Measurements from ENCODE around the gene EVI5. TPM values are rescaled to one million over a fixed set of nuclear protein-coding genes. Genes with fewer than 3 reads are reported as not detected.

Gene EVI5
- total RNA-seq, 3 donors from 2014 or later, result 28.0 to 38.7 (median 31.2) TPM

- intact Hi-C loops (cut with DNase I; ENCODE audit: low total_unique reads), result no loop called here
- DNase-seq (ENCODE audit: low spot score in 2 of 2), result no peak
- TF ChIP-seq POLR2AphosphoS5 (IDR thresholded peaks at IDR 0.05), result no peak
- no peak for TF ChIP-seq POLR2A (IDR thresholded peaks at IDR 0.05)
- no peak for TF ChIP-seq CTCF (IDR thresholded peaks at IDR 0.05)
Measured at GRCh38 chr1:92577261-92577895, 207.5 kb downstream of the EVI5 start.

GRCh38 chr1:92575123-92575522 is 209.8 kb downstream of the EVI5 start:
- TF ChIP-seq POLR2A (IDR thresholded peaks at IDR 0.05), result no peak
- TF ChIP-seq CTCF (IDR thresholded peaks at IDR 0.05), result no peak
- TF ChIP-seq POLR2AphosphoS5 (IDR thresholded peaks at IDR 0.05), result no peak
- Histone ChIP-seq H3K27ac (no peak overlapping the region), H3K4me3 (no peak overlapping the region), H3K9me3 (no peaks in the 10 kb centered on the region), H3K27me3 (no peaks in the 10 kb centered on the region), H3K4me1 (no peaks in the 10 kb centered on the region), H3K36me3 (no peaks in the 10 kb centered on the region)
- intact Hi-C loops (cut with DNase I; ENCODE audit: low total_unique reads), result no loop called here
- no peak for DNase-seq (ENCODE audit: low spot score in 2 of 2)

More at GRCh38 chr1:92577261-92577895, 207.5 kb downstream of the EVI5 start:
- Histone ChIP-seq H3K27ac (no peak overlapping the region), H3K36me3 (no peaks in the 10 kb centered on the region), H3K4me3 (no peak overlapping the region), H3K27me3 (no peaks in the 10 kb centered on the region), H3K9me3 (no peaks in the 10 kb centered on the region), H3K4me1 (no peaks in the 10 kb centered on the region)

GRCh38 chr1:92572520-92572919 is 212.4 kb downstream of the EVI5 start:
- intact Hi-C loops (cut with DNase I; ENCODE audit: low total_unique reads), result no loop called here

GRCh38 chr1:92571578-92571977 is 213.3 kb downstream of the EVI5 start:
- no peak overlapping the region for H3K27ac ChIP-seq

More at GRCh38 chr1:92572520-92572919, 212.4 kb downstream of the EVI5 start:
- H3K4me3 ChIP-seq, result no peak overlapping the region
- no peaks in the 10 kb centered on the region for H3K27me3 ChIP-seq
- H3K4me1 ChIP-seq, result no peaks in the 10 kb centered on the region
- TF ChIP-seq POLR2A (IDR thresholded peaks at IDR 0.05) (no peak), POLR2AphosphoS5 (IDR thresholded peaks at IDR 0.05) (no peak), CTCF (IDR thresholded peaks at IDR 0.05) (no peak)
- no peaks in the 10 kb centered on the region for H3K36me3 ChIP-seq
- H3K9me3 ChIP-seq, result no peaks in the 10 kb centered on the region
- no peak for DNase-seq (ENCODE audit: low spot score in 2 of 2)
- H3K27ac ChIP-seq, result no peak overlapping the region

More at GRCh38 chr1:92571578-92571977, 213.3 kb downstream of the EVI5 start:
- Histone ChIP-seq H3K4me3 (no peak overlapping the region), H3K36me3 (no peaks in the 10 kb centered on the region), H3K27me3 (no peaks in the 10 kb centered on the region), H3K9me3 (no peaks in the 10 kb centered on the region), H3K4me1 (no peaks in the 10 kb centered on the region)
- TF ChIP-seq CTCF (IDR thresholded peaks at IDR 0.05) (no peak), POLR2AphosphoS5 (IDR thresholded peaks at IDR 0.05) (no peak), POLR2A (IDR thresholded peaks at IDR 0.05) (no peak)
- no peak for DNase-seq (ENCODE audit: low spot score in 2 of 2)
- intact Hi-C loops (cut with DNase I; ENCODE audit: low total_unique reads), result no loop called here

All from breast epithelium (tissue), 4 donors.